Epithelial cell of prostate (primary cell): ENCODE measurements around the gene POLR1H.

Source experiments
- DNase-seq: peaks from one replicate; pipeline ENCODE4 v3.0.0-alpha.2; 2011; ENCODE audit warnings: low read depth, low spot score
- H3K27ac ChIP-seq: fragments of 450-650 bp; 2 replicates; pipeline ENCODE4 v1.5.1; 2017; ENCODE audit warnings: mild to moderate bottlenecking

The POLR1H gene

GRCh38 chr6:30060606-30061091, 416 bp upstream of the POLR1H start:
- no peak for DNase-seq
- peak overlapping the region; percentile 89 for H3K27ac ChIP-seq

- H3K27ac ChIP-seq, result peak overlapping the region; percentile 89
- DNase-seq, result no peak
Measured at GRCh38 chr6:30061858-30062458, 893 bp downstream of the POLR1H start.

- no peak for DNase-seq
- H3K27ac ChIP-seq, result peak overlapping the region; percentile 89
Measured at GRCh38 chr6:30062471-30063178, 1.6 kb downstream of the POLR1H start.

- no peak for DNase-seq
- no peak overlapping the region for H3K27ac ChIP-seq
Measured at GRCh38 chr6:30063315-30063714, 2.2 kb downstream of the POLR1H start.

GRCh38 chr6:30066082-30066481, 5.0 kb downstream of the POLR1H start:
- DNase-seq, result no peak
- H3K27ac ChIP-seq, result peak overlapping the region; percentile 79

GRCh38 chr6:30066577-30067459, 5.8 kb downstream of the POLR1H start, which contains the start of gene PPP1R11:
PPP1R11 (plus strand) TSS chr6:30067198; CDS start chr6:30067411, 213 bp downstream.
- H3K27ac ChIP-seq, result peak within 1 kb of the TSS; percentile 79
- peak; percentile 93 for DNase-seq

GRCh38 chr6:30067460-30068139, 6.5 kb downstream of the POLR1H start:
- no peak for DNase-seq
- H3K27ac ChIP-seq, result peak overlapping the region; percentile 79

- H3K27ac ChIP-seq, result no peak overlapping the region
- DNase-seq, result no peak
Measured at GRCh38 chr6:30071081-30071818, 10.2 kb downstream of the POLR1H start.

GRCh38 chr6:30071858-30072257, 10.8 kb downstream of the POLR1H start:
- DNase-seq, result no peak

GRCh38 chr6:30073489-30074235, 12.6 kb downstream of the POLR1H start:
- no peak overlapping the region for H3K27ac ChIP-seq
- no peak for DNase-seq

More at GRCh38 chr6:30071858-30072257, 10.8 kb downstream of the POLR1H start:
- H3K27ac ChIP-seq, result no peak overlapping the region

- H3K27ac ChIP-seq, result peak overlapping the region; percentile 81
- DNase-seq, result no peak
Measured at GRCh38 chr6:30074331-30075093, 13.4 kb downstream of the POLR1H start.

GRCh38 chr6:30075094-30075789, 14.2 kb downstream of the POLR1H start, which contains the start of gene RNF39:
RNF39 (minus strand) TSS chr6:30075769; CDS start chr6:30075585, 184 bp downstream.
- peak; percentile 41 for DNase-seq

GRCh38 chr6:30075790-30076732, 15.0 kb downstream of the POLR1H start:
- peak overlapping the region; percentile 81 for H3K27ac ChIP-seq
- peak; percentile 80 for DNase-seq

More at GRCh38 chr6:30075094-30075789, 14.2 kb downstream of the POLR1H start, which contains the start of gene RNF39:
- peak within 1 kb of the TSS; percentile 81 for H3K27ac ChIP-seq

- no peak for DNase-seq
- H3K27ac ChIP-seq, result no peak overlapping the region
Measured at GRCh38 chr6:30077218-30077617, 16.2 kb downstream of the POLR1H start.

- no peak overlapping the region for H3K27ac ChIP-seq
- DNase-seq, result no peak
Measured at GRCh38 chr6:30087876-30088275, 26.8 kb downstream of the POLR1H start.
